Measurements from ENCODE around the gene SCAF4. TPM values are rescaled to one million over a fixed set of nuclear protein-coding genes. Genes with fewer than 3 reads are reported as not detected.

The SCAF4 gene, protein sequence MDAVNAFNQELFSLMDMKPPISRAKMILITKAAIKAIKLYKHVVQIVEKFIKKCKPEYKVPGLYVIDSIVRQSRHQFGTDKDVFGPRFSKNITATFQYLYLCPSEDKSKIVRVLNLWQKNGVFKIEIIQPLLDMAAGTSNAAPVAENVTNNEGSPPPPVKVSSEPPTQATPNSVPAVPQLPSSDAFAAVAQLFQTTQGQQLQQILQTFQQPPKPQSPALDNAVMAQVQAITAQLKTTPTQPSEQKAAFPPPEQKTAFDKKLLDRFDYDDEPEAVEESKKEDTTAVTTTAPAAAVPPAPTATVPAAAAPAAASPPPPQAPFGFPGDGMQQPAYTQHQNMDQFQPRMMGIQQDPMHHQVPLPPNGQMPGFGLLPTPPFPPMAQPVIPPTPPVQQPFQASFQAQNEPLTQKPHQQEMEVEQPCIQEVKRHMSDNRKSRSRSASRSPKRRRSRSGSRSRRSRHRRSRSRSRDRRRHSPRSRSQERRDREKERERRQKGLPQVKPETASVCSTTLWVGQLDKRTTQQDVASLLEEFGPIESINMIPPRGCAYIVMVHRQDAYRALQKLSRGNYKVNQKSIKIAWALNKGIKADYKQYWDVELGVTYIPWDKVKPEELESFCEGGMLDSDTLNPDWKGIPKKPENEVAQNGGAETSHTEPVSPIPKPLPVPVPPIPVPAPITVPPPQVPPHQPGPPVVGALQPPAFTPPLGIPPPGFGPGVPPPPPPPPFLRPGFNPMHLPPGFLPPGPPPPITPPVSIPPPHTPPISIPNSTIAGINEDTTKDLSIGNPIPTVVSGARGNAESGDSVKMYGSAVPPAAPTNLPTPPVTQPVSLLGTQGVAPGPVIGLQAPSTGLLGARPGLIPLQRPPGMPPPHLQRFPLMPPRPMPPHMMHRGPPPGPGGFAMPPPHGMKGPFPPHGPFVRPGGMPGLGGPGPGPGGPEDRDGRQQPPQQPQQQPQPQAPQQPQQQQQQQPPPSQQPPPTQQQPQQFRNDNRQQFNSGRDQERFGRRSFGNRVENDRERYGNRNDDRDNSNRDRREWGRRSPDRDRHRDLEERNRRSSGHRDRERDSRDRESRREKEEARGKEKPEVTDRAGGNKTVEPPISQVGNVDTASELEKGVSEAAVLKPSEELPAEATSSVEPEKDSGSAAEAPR
- 9.5 and 12.2 TPM in 2 replicates for total RNA-seq

DNA sequence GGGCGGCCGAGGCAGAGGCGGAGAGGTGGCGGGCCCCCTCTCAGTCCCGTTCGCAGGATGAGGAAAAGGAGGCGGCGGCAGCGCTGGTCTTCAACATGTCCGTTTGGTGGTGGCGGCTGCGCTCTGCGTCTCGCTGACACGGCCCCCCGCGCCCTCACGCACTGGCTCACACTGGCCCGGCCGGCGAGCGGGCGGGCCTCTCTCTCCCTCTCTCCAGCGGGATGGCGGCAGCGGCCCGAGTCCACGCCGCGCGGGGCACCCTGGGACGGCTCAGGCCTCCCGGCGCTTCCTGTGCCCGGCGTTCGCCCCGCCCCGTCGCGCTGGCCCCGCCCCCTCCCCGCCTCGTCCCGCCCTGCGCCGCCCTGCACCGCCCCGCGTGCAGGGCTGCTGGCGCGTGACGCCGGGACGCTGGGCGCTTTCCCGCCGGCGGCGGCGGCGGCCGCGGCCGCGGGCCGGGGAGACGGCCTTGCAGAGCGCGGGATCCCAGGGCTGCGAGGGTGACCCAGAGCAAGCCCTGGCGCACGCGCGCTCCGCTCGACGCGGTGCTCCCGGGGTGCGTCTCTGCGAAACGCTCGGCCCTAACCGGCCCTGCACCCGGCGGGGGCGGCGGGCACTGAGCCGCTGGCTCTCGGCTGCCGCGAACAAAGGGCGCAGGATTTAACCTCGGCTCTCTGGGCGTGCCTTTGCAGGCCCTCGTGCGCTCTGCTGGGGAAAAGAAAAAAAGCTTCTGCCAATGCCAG lies at the start of gene SCAF4:
SCAF4 (minus strand) TSS at position 262 of the 740 bp plus-strand sequence. CDS start 426 bp downstream, outside the sequence.

DNA sequence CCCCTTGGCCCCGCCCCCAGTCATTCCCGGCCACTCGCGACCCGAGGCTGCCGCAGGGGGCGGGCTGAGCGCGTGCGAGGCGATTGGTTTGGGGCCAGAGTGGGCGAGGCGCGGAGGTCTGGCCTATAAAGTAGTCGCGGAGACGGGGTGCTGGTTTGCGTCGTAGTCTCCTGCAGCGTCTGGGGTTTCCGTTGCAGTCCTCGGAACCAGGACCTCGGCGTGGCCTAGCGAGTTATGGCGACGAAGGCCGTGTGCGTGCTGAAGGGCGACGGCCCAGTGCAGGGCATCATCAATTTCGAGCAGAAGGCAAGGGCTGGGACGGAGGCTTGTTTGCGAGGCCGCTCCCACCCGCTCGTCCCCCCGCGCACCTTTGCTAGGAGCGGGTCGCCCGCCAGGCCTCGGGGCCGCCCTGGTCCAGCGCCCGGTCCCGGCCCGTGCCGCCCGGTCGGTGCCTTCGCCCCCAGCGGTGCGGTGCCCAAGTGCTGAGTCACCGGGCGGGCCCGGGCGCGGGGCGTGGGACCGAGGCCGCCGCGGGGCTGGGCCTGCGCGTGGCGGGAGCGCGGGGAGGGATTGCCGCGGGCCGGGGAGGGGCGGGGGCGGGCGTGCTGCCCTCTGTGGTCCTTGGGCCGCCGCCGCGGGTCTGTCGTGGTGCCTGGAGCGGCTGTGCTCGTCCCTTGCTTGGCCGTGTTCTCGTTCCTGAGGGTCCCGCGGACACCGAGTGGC lies 72.2 kb downstream of the SCAF4 start, which contains the start of gene SOD1:
SOD1 (plus strand) TSS at position 158 of the 723 bp plus-strand sequence; CDS start at position 235, 77 bp downstream.

Small RNA genes lying within 50 kb of the gene (small RNA-seq; reads per million reads assigned to genes)
- gene RF01241, result not detected

Other genes starting within 250 kb of the SCAF4 start
- 106 and 120 TPM in 2 replicates for gene SOD1, start 72.4 kb downstream of the SCAF4 start, total RNA-seq
- 1.2 and 1.8 TPM in 2 replicates for gene HUNK, start 140.9 kb upstream of the SCAF4 start, total RNA-seq